ENCODE results near the gene FAR2. TPM values are rescaled to one million over a fixed set of nuclear protein-coding genes. Genes with fewer than 3 reads are reported as not detected.

FAR2 gene
- total RNA-seq, 1 experiment from 2014 or later: 6.6 TPM

- POLR2A ChIA-PET: no interaction called here
Observed at GRCh38 chr12:29145372-29146170, 3.5 kb upstream of the FAR2 start.

GRCh38 chr12:29146196-29146595, 2.9 kb upstream of the FAR2 start:
- Mint-ChIP-seq H3K4me1 (ENCODE audit: low read depth, unreplicated experiment) (peaks cover 16% of the 10 kb centered on the region), H3K9me3 (ENCODE audit: unreplicated experiment) (peaks cover 21% of the 10 kb centered on the region), H3K4me3 (ENCODE audit: unreplicated experiment) (no peak overlapping the region), H3K27ac (ENCODE audit: unreplicated experiment) (no peak overlapping the region), H3K27me3 (ENCODE audit: insufficient read depth, unreplicated experiment) (peaks cover 9% of the 10 kb centered on the region), H3K36me3 (ENCODE audit: insufficient read depth, unreplicated experiment) (peaks cover 8% of the 10 kb centered on the region)
- no peak for TF ChIP-seq CTCF (IDR thresholded peaks at IDR 0.05; ENCODE audit: insufficient read depth in 1 of 2, low read depth in 1 of 2, low read length in 1 of 2, severe bottlenecking in 1 of 2, unreplicated experiment in 1 of 2)
- H3K36me3 ChIP-seq (ENCODE audit: control insufficient read depth, insufficient read depth, low read length): no peaks in the 10 kb centered on the region
- no peak overlapping the region for H3K4me3 ChIP-seq (ENCODE audit: low read depth, low read length)
- ChIA-PET POLR2A (no interaction called here), CTCF (no interaction called here)
- no peaks in the 10 kb centered on the region for H3K9me3 ChIP-seq
- H3K4me1 ChIP-seq: no peaks in the 10 kb centered on the region
- BruUV-seq (replicated peaks): no TSS peak
- H3K27me3 ChIP-seq (replicated peaks; ENCODE audit: control insufficient read depth, insufficient read depth, low read length): no peaks in the 10 kb centered on the region
- intact Hi-C loops (cut with micrococcal nuclease; ENCODE audit: unreplicated experiment): loop anchor here (5.0 kb wide), 1 partner anchor 171 kb away; no protein-coding TSS in a partner anchor
- DNase-seq: no peak

More at GRCh38 chr12:29145372-29146170, 3.5 kb upstream of the FAR2 start:
- peaks cover 8% of the 10 kb centered on the region for H3K36me3 Mint-ChIP-seq (ENCODE audit: insufficient read depth, unreplicated experiment)
- H3K4me3 Mint-ChIP-seq (ENCODE audit: unreplicated experiment): no peak overlapping the region
- DNase-seq: no peak
- no peaks in the 10 kb centered on the region for H3K36me3 ChIP-seq (ENCODE audit: control insufficient read depth, insufficient read depth, low read length)
- H3K4me3 ChIP-seq (ENCODE audit: low read depth, low read length): no peak overlapping the region
- no peaks in the 10 kb centered on the region for H3K27me3 ChIP-seq (replicated peaks; ENCODE audit: control insufficient read depth, insufficient read depth, low read length)
- H3K9me3 Mint-ChIP-seq (ENCODE audit: unreplicated experiment): peaks cover 21% of the 10 kb centered on the region
- no peaks in the 10 kb centered on the region for H3K4me1 ChIP-seq
- peaks cover 16% of the 10 kb centered on the region for H3K4me1 Mint-ChIP-seq (ENCODE audit: low read depth, unreplicated experiment)
- H3K27me3 Mint-ChIP-seq (ENCODE audit: insufficient read depth, unreplicated experiment): peaks cover 5% of the 10 kb centered on the region
- no peak for TF ChIP-seq CTCF (IDR thresholded peaks at IDR 0.05; ENCODE audit: insufficient read depth in 1 of 2, low read depth in 1 of 2, low read length in 1 of 2, severe bottlenecking in 1 of 2, unreplicated experiment in 1 of 2)
- H3K27ac Mint-ChIP-seq (ENCODE audit: unreplicated experiment): no peak overlapping the region
- CTCF ChIA-PET: no interaction called here
- no peaks in the 10 kb centered on the region for H3K9me3 ChIP-seq
- no TSS peak for BruUV-seq (replicated peaks)
- intact Hi-C loops (cut with micrococcal nuclease; ENCODE audit: unreplicated experiment): loop anchor here (5.0 kb wide), 1 partner anchor 172 kb away; no protein-coding TSS in a partner anchor

GRCh38 chr12:29147731-29148595, 1.1 kb upstream of the FAR2 start:
- Mint-ChIP-seq H3K4me1 (ENCODE audit: low read depth, unreplicated experiment) (peaks cover 16% of the 10 kb centered on the region), H3K27me3 (ENCODE audit: insufficient read depth, unreplicated experiment) (peaks cover 9% of the 10 kb centered on the region), H3K27ac (ENCODE audit: unreplicated experiment) (peak overlapping the region; percentile 96), H3K36me3 (ENCODE audit: insufficient read depth, unreplicated experiment) (peaks cover 8% of the 10 kb centered on the region), H3K9me3 (ENCODE audit: unreplicated experiment) (peaks cover 21% of the 10 kb centered on the region), H3K4me3 (ENCODE audit: unreplicated experiment) (peak overlapping the region; percentile 96)
- H3K4me1 ChIP-seq: no peaks in the 10 kb centered on the region; the same call in 1 of the 2 replicates
- no peak for TF ChIP-seq CTCF (IDR thresholded peaks at IDR 0.05; ENCODE audit: insufficient read depth in 1 of 2, low read depth in 1 of 2, low read length in 1 of 2, severe bottlenecking in 1 of 2, unreplicated experiment in 1 of 2)
- no peaks in the 10 kb centered on the region for H3K36me3 ChIP-seq (ENCODE audit: control insufficient read depth, insufficient read depth, low read length)
- H3K27me3 ChIP-seq (replicated peaks; ENCODE audit: control insufficient read depth, insufficient read depth, low read length): no peaks in the 10 kb centered on the region
- no TSS peak for BruUV-seq (replicated peaks)
- peak overlapping the region; percentile 55 for H3K4me3 ChIP-seq (ENCODE audit: low read depth, low read length)
- DNase-seq: no peak
- POLR2A ChIA-PET: no interaction called here
- CTCF ChIA-PET: no interaction called here
- intact Hi-C loops (cut with micrococcal nuclease; ENCODE audit: unreplicated experiment): loop anchor here (2.0 to 5.0 kb wide), 2 partner anchors 73 to 169 kb away; no protein-coding TSS in a partner anchor
- no peaks in the 10 kb centered on the region for H3K9me3 ChIP-seq
